GM21515 (cell line): ENCODE data around the gene MRPL51.

ENCODE experiments used
- ATAC-seq: cut with Tn5 transposase; IDR thresholded peaks from one replicate; pipeline ENCODE4 v1.9.1; 2021; ENCODE audit not compliant: unreplicated experiment

Gene MRPL51

GRCh38 chr12:6462234-6462995 lies 30.6 kb downstream of the MRPL51 start:
- no peak for ATAC-seq

- ATAC-seq: peak; percentile 56
These were observed 31.4 kb downstream of the MRPL51 start for GRCh38 chr12:6461401-6462233.

DNA sequence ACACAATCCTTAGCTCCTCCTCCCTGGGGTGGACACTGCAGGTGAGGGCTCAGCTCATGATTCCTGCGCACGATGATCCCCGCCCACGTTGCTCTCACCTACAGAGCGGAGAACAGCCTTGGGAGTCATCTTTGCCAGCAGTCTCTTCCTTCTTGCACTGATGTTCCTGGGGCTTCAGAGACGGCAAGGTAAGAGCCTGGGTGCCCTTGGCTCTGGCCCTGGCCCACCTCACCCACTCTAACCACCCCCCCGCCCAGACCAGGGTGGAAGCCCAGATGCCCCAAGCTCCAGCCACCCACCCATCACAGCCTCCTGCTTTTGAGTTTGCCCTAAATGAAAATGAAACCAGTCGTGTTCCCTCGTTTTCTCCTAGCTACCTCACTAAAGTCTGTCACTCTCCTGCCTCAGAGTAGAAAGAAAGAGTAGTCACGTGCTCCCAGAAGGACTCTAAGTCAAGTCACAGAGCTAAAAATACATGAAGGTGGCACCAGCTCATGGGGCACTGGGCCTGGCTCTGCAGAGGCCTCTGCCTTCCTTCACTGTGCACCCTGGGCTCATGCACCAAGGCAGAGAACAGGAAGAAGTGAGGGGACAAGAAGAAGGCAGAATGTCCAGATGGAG lies 32.2 kb downstream of the MRPL51 start:
- no peak for ATAC-seq

GRCh38 chr12:6459004-6459337 lies 34.1 kb downstream of the MRPL51 start:
- no peak for ATAC-seq

- no peak for ATAC-seq
These were observed 34.6 kb downstream of the MRPL51 start for GRCh38 chr12:6458281-6459003.

DNA sequence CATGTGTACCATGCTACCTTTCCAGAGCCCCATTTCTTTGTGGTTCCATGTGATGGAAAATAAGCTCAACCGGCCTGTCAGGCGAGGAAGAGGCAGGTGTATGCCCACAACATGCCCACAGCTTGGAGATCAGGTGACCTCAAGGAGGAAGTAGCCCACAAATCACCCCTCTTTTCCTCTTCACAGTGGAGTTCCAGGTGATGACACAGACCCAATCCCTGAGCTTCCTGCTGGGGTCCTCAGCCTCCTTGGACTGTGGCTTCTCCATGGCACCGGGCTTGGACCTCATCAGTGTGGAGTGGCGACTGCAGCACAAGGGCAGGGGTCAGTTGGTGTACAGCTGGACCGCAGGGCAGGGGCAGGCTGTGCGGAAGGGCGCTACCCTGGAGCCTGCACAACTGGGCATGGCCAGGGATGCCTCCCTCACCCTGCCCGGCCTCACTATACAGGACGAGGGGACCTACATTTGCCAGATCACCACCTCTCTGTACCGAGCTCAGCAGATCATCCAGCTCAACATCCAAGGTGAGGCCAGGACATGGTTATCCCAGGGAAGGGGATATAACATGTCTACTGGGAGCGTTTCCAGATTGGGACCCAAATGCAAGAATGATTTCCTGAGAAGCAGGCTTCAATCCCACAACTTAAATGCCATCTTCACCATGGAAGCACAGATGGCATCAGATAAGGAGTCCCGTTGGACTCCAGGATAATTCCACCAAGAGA lies 35.7 kb downstream of the MRPL51 start:
- no peak for ATAC-seq

- ATAC-seq: no peak
These were observed 40.0 kb downstream of the MRPL51 start for GRCh38 chr12:6452944-6453630.

DNA sequence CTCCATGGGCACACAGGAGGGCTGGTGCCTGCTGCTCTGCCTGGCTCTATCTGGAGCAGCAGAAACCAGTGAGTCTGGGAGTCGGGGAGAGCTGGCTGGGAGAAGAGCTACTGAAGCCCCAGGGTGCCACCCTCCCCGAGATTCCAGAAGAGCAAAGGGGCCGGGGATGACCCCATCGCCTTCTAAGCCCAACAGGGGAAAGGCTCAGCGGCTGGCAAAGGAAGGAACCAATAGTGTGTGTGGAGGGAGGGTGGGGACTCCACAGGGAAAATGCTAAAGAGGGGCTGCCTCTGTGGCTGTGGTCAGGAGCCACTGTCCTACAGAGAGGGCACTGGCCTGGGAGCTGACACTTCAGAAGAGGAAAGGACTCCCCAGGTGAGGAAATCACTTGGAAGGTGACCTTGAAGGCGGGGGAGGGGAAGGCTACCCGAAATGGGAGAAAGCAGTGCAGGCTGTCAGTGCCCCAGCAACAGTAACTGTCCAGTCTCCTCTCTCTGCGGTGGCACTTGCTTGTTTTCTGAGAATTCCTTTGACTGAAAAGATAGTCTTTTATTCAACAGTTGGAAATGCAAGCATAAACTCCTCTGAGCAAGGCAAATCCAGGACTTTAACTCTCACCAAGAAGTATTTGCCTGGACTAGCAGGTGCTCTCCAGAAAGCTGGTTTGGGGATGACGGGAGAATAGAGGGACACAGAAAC lies 40.7 kb downstream of the MRPL51 start:
- ATAC-seq: peak; percentile 11

GRCh38 chr12:6451348-6452244 lies 41.5 kb downstream of the MRPL51 start, which contains the start of gene TAPBPL:
TAPBPL (plus strand) TSS chr12:6452042; CDS start chr12:6452249, 207 bp downstream.
- ATAC-seq: peak; percentile 50

DNA sequence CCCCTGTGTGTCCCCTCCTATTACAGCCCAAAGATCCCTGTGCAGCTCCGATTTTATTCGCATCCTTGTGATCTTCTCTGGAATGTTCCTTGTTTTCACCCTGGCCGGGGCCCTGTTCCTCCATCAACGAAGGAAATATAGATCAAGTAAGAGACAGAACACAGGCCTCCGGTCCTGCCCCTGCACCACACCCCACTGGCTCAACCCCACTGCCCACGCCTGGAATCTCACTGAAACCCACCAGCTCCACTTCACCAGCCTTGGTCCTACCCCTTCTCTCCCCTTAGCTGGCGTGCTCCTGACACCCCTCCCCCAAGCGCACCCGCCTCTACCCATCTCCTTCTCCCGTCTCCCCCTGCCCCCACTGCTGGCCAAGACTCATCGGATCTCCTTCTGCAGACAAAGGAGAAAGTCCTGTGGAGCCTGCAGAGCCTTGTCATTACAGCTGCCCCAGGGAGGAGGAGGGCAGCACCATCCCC lies 42.2 kb downstream of the MRPL51 start:
- no peak for ATAC-seq

GRCh38 chr12:6450091-6450868 lies 42.8 kb downstream of the MRPL51 start:
- no peak for ATAC-seq

DNA sequence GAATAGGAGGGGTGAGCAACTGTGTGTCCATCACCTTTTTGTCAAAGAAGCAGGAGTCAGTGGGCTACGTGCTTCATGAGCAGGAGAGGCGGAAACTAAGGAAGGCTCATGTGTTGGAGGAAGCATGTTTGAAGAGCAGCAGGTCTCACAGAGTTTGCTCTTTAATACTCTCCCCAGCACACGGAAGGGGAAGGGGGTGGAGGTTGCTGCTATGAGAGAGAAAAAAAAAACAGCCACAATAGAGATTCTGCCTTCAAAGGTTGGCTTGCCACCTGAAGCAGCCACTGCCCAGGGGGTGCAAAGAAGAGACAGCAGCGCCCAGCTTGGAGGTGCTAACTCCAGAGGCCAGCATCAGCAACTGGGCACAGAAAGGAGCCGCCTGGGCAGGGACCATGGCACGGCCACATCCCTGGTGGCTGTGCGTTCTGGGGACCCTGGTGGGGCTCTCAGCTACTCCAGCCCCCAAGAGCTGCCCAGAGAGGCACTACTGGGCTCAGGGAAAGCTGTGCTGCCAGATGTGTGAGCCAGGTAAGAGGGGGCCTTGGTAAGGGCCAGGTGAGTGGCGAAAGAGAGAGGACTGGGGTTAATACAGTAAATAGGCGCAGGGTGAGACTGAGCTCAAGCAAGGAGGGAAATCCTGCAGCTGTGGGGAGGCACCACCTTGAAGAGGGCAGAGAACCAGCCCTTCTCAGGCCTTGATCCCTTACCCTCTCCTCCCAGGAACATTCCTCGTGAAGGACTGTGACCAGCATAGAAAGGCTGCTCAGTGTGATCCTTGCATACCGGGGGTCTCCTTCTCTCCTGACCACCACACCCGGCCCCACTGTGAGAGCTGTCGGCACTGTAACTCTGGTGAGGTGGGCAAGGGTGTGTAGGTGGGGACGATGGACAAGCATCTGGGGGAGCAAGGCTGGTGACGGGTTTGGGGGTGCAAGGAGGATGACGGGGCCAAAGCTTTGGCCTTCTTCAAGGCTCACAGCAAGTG lies 48.1 kb downstream of the MRPL51 start, which contains the start of gene CD27:
Gene CD27 (plus strand): TSS at position 252 of the 985 bp plus-strand sequence. CDS start 141 bp downstream, at position 393.
- ATAC-seq: no peak

DNA sequence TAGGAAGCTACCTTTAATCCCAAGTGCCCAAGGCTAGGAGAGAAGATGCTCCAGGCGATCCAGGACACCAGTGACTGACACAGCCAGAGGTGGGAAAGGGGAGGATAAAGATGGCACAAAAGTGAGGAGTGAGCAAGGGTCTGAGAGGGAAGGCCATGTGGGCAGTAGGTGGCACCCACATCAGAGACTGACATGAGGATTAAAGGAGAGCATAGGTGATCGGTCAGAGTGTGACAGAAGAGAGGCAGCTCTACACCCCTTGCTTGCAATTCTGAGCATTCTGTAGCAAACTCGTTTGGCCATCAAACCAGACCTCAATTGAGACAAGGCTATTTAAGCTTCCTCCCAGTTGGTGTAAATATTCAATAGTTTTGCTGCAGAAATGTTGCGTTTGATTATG lies 49.0 kb downstream of the MRPL51 start:
- no peak for ATAC-seq

DNA sequence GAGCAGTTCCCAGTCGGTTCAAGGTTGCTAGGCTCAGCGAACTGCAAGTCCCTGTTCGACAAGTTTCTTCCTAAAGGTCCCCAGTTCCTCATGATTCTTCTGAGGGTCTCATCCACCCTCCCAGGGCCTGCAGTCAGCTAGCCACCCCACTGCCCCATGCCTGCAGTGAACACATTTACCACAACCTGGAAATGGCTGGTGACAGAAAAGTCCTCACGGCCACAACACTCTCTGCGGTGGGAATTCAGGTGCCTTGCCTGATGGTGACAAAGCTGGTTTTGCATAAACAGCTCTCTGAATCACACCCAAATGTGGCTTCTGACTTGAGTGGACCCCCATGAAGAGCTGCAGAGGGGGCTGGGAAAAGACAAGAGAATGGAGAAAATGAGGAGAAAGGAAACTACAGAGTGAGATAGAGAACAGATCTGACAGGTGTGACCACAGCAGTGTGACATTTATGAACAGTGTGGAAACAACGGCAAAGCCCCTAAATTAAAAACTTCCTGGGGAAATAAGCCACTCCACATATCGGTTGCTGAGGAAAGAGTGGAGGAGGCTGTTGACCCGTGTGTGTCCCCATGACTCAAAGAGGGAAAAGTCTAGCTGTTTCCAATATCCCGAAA lies 49.6 kb downstream of the MRPL51 start:
- ATAC-seq: peak; percentile 37

DNA sequence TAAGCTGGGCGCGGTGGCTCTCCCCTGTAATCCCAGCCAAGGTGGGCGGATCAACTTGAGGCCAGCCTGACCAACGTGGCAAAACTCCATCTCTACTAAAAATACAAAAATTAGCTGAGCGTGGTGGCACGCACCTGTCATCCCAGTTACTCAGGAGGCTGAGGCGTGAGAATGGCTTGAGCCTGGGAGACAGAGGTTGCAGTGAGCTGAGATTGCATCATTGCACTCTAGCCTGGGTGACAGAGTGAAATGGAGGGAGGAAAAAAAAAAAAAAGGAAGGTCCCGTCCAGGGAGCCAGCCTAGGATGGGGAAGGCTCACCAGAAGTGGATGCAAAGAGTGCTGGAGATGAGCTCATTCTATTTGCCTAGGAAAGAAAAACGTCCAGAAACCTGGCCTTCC lies 50.2 kb downstream of the MRPL51 start:
- ATAC-seq: no peak
